GM03348 (cell line): Measurements from ENCODE around the gene GRIN2A.

Source experiments
- DNase-seq: peaks from one replicate; pipeline ENCODE4 v3.0.0; 2012; ENCODE audit warnings: low spot score

The GRIN2A gene

DNA sequence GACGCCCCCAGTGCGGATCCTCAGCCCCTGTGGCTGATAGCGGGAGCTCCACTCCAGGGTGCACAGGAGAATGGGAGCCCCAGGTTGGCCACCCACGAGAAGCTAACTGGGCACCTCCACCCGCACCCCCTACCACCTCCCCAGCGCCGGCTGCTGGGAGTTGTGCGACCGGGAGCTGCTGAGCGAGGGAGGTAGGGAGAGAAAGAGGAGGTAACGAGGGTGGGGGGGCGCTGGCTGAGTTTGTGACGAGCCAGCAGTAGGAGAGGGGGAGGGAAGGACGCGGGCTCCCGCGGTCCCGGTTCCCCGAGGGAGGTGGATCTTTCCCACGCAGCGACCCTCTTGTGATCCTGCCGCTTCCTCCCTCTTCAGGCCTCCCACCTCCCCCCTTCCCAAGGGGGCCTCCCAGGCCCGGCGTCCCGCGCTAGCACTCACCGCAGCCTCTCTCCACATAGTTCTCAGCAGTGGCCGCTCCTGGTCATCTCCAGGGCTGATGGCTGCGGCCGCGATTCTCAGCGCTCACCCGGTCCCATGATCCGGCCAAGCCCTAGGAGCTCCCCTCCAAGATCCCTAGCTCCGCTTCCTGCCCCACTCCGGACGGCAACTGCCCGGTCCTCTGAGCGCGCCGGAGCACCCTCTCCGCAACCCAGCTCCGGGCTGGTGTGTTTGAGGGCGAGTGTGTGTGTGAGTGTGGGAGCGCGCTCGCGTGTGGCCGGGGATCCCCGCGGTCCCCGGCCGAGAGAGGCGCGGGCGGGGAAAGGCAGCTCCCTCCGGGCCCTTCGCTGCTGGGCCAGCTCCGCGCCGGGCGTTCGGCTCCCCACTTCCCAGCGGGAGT lies at the start of gene GRIN2A:
Gene GRIN2A (minus strand): TSS at position 207 of the 832 bp plus-strand sequence. CDS start 2,017 bp downstream, outside the sequence.
- DNase-seq, result peak; percentile 22

DNA sequence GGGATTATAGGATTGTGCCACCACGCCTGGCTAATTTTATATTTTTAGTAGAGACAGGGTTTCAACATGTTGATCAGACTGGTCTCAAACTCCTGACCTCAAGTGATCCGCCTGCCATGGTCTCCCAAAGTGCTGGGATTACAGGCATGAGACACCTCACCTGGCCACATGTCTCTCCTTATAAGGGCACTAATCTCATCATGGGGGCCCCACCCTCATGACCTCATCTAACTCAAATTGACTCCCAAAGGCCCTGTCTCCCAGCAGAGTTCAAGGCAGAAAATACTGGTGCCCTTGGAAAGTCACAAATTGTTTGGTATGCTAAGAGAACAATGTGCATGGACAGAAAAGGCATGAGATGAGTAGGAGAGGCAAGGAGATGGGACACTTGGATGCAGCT lies 49.3 kb upstream of the GRIN2A start:
- no peak for DNase-seq

DNA sequence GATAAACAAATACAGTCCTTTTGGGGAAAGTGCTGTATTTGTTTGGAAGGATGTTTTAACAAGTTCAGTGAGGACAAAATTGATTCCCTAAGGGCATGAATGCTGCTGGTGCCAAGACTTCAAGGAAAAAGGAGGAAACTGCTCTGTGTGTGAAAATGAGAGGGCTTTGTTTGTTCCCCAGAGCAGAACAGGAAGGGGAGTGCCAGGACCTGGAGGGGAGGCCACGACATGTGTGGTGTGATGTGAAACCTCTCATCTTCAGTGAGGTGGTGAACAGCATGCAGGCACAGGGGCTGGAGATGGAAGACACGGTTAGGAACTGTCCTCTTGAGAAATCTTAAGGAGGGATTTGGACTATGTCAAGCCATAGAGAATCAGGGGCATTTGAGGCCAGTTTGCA lies 46.6 kb upstream of the GRIN2A start:
- DNase-seq, result no peak

DNA sequence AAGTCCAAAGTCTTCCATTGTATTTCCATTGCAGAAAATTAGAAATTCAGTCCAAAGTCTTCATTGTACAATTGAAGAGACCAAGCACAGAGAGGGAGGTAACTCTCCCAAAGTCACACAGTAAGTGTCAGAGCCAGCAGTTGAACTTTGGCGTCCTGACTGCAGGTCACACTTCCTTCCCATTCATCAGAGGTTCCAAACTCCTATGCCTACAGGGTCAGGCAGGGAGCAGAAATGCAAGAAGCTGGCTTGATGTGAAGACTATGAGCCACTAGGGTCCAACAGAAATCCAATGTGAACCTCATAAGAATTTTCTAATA lies 44.7 kb upstream of the GRIN2A start:
- no peak for DNase-seq

GRCh38 chr16:10226141-10226986 lies 44.1 kb upstream of the GRIN2A start:
- no peak for DNase-seq

- no peak for DNase-seq
Observed at GRCh38 chr16:10225653-10226052, 43.4 kb upstream of the GRIN2A start.

DNA sequence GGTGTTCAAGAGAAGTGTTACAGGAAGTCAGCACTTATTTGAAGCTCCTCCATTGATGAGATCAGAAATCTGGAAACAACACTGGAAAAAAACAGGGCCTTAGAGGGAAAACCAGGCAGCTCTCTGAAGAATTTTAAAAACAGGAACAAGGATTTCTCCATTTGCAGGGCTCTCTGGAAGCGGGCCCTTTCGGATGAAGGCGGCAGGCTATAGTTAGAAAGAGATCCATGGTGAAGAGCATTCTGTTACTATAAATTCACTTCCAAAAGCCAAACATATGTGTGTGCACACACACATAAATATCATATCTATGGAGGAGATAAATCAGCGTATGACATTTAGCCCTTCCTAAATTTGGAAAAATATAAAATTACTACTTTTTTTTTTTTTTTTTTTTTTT lies 42.6 kb upstream of the GRIN2A start:
- no peak for DNase-seq

- no peak for DNase-seq
Observed at GRCh38 chr16:10220942-10221341, 38.7 kb upstream of the GRIN2A start.

DNA sequence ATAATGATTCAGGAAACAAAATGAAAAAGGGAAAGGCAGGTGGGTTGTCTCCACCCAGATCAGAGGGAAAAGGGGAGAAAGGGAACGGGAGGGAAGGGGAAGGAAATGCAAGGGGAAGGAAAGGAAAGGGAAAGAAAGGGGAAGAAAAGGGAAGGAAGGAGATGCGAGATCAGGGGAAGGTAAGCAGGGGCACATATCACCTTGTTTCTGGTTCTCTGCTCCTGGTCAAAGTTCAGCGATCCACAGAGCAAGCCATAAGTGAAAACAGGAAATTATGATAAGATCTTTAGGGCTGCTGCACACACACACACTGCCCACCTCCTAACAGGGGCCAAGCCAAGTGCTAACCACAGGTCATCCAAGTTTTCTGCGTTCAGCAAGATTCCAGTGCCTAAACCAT lies 37.5 kb upstream of the GRIN2A start:
- DNase-seq, result no peak

DNA sequence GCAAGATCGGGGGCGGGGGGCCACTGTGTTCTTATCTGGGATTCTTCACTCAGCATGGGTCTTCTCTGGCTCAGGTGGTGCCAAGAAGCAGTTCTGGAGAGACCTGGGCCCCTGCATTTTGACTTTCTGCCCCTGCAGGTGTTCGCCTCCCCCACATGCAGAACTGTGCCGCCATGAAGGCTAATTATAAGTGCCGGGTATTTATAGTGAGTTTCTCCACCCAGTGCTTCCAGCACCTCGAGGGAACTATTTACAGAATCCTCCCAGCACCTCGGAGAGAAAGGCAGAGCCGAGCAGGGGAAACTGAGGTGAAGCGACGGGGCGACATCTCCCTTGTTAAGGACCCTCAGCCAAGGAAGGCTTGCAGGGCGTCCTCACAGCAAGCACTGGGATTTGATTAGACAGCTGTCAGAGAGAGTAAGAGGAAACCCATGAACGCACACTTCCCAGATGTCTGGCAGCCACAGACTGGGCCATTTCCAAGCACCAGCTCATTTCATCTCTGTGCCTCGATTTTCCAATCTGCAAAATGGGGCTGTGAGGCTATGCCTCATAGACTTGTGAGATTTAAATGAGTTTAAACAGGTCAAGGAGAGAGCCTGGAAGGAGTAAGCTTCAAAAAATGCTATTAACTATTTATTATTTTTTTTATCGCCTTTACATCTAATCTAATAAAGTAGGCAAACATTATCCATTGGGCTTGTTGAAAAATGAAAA lies 36.4 kb upstream of the GRIN2A start:
- no peak for DNase-seq

GRCh38 chr16:10213748-10214147 lies 31.5 kb upstream of the GRIN2A start:
- DNase-seq, result no peak

- DNase-seq, result no peak
Observed at GRCh38 chr16:10210944-10211343, 28.7 kb upstream of the GRIN2A start.

GRCh38 chr16:10206865-10207264 lies 24.6 kb upstream of the GRIN2A start:
- no peak for DNase-seq

GRCh38 chr16:10206215-10206614 lies 24.0 kb upstream of the GRIN2A start:
- no peak for DNase-seq

- no peak for DNase-seq
Observed at GRCh38 chr16:10205688-10206087, 23.5 kb upstream of the GRIN2A start.

DNA sequence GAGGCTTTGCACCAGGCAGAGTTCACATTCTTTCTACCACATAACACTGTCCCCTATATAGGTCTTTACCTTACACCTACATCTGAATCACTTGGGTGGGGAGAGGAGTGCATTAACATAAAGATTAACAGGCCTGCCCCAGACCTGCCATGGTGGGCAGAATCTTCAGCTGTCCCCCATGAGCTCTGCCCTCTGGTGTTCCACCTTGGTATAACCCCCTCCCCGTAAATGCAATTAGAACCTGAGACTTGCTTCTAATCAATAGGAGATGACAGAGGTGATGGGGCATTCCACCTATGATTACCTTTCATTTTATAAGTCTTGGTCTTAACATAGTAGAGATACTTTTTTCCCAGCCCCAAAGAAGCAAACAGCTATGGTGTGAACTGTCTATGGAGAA lies 20.4 kb upstream of the GRIN2A start:
- no peak for DNase-seq

DNA sequence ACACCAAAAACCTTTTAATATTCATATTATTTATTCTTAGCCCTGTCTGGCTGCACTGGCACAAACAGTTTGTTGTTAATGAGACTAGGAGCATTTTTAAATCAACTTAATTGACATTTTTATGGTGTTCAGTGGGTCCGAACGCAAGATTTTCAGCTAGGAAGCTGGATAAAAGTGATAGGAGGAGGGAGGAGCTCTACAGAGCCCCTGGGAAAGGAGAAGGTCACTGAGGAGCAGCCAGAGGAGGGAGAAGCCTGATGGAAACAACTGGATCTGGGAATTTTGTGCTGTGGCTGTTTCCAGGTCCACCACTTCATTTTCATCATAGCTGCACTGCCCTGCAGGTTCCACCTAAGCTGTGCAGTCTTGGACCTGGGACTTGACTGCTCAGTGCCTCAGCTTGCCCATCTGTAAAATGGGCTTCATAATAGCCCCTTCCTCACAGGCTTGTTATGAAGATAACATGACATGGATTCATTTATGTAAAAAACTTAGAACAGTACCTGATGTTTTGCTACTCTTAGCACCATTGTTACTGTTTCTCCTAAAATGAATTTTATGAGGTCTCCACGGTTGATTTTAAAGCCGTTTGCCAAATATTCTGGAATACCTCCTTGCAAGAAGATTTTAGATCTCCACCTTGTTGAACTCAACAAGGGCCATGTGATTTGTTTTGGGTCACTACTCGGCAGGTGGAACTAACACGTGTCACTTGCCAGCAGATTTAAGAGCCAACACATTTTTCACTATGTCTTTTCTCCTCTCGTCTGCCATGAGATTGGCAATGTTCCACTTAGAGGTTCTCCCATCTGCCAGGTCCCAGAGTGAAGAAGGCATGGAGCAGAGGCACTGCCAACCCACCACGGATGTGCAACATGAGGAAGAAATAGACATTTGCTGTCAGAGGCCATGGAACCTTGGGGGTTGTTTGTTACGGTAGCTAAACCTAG lies 18.7 kb upstream of the GRIN2A start:
- no peak for DNase-seq

DNA sequence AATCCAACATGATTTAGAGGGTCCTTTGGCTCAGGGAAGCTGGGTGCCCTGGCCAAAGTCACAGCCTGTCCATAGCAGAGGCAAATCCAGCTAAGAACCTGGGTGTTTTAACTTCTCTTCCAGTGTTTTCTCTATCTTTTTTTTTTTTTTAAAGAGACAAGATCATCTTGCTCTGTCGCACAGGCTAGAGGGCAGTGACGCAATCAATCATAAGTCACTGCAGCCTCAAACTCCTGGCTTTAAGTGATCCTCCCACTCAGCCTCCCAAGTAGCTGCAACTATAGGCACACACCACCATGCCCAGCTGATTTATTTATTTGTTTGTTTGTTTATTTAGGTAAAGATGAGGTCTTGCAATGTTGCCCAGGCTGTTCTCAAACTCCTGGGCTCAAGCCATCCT lies 14.8 kb upstream of the GRIN2A start:
- DNase-seq, result no peak

GRCh38 chr16:10191096-10191495 lies 8.9 kb upstream of the GRIN2A start:
- DNase-seq, result no peak

- no peak for DNase-seq
Observed at GRCh38 chr16:10189861-10190390, 7.7 kb upstream of the GRIN2A start.

DNA sequence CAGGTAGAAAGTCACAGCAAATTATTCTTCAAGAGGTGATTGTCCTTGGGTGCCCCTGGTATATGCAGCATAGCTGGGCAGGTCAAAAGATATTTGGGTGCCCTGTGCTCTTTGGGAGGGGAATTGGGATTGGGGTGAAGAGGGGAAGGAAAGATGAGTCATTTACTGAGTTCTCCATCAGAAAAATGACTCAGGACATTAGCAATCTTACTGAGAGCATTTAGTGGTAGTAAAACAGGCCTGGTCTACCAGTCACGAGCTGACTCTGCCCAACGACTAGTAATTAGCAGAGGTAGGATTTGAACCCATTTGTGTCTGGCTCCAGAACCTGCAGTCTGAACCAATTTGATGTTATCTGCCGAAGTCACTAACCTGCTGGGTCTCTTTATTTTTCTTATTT lies 6.0 kb upstream of the GRIN2A start:
- no peak for DNase-seq
